Middle frontal gyrus (tissue), 1 donor: Measurements from ENCODE around the gene TMEM135.
"Not testable (repeated sequence)": the region's sequence is repeated elsewhere in the genome, so short reads cannot be mapped to it uniquely, and the experiment has no call there.

ENCODE experiments used
- DNase-seq: peaks from one replicate; pipeline ENCODE4 v3.0.0-alpha.2; 2015; ENCODE audit warnings: low spot score; ENCODE audit errors: extremely low spot score

Gene TMEM135

GRCh38 chr11:87139475-87139874, 101.7 kb downstream of the TMEM135 start:
- DNase-seq, result no peak

- no peak for DNase-seq
These were observed 103.6 kb downstream of the TMEM135 start for GRCh38 chr11:87141322-87141721.

GRCh38 chr11:87141980-87142514, 104.3 kb downstream of the TMEM135 start:
- no peak for DNase-seq

DNA sequence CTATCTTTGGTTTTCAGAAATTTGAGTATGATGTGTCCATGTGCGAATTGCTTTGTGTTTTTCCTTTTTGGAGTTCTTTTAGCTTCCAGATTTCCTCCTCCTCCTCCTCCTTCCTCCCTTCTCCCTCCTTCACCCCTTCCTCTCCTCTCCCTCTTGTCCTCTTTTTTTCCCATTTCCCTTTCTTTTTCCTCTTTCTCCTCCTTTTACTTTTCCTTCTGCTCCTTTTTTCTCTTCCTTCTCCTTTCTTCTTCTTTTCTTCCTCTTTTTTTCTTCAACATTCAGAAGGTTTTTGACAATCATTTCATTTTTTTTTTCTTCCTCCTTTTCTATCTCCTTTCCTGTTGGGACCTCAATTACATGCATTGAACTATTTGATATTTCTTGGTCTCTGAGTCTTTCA, 104.9 kb downstream of the TMEM135 start:
- DNase-seq, result no peak

DNA sequence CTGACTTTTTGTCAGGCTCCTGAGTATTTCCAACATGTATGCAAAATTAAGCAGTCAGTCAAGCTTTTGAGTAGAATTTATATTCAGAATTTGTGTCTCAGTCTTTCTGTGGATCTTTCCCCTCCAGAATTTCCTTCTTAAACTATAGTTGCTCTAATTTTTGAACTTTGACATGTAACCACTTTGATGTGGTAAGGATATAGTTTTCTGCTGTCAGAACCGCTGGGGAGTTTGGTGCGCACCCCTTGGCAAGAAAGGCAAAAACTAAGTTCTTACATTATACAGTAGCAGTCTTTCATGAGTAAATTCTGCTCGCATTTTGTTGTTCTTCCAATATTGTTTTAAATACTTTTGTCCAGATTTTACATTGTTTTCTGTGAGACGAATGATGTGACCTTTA, 105.9 kb downstream of the TMEM135 start:
- DNase-seq, result no peak

GRCh38 chr11:87144252-87144651, 106.5 kb downstream of the TMEM135 start:
- DNase-seq, result no peak

- no peak for DNase-seq
These were observed 111.0 kb downstream of the TMEM135 start for GRCh38 chr11:87148749-87149148.

GRCh38 chr11:87149782-87150181, 112.0 kb downstream of the TMEM135 start:
- not testable (repeated sequence) for DNase-seq

GRCh38 chr11:87150936-87151335, 113.2 kb downstream of the TMEM135 start:
- no peak for DNase-seq

DNA sequence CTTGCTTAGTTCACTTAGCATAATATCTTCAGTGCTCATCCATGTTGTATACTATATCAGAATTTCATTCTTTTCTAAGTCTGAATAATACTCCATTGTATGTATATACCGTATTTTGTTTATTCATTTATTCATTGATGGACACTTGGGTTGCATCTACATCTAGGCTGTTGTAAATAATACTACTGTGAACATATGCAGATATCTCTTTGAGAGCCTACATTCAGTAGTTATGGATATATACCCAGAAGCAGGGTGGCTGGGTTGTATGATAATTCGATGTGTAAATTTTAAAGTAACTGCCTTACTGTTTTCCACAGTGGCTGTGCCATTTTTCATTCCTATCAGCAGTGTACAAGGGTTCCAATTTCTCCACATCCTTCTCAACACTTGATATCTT, 116.5 kb downstream of the TMEM135 start:
- no peak for DNase-seq

GRCh38 chr11:87156970-87157369, 119.2 kb downstream of the TMEM135 start:
- no peak for DNase-seq

DNA sequence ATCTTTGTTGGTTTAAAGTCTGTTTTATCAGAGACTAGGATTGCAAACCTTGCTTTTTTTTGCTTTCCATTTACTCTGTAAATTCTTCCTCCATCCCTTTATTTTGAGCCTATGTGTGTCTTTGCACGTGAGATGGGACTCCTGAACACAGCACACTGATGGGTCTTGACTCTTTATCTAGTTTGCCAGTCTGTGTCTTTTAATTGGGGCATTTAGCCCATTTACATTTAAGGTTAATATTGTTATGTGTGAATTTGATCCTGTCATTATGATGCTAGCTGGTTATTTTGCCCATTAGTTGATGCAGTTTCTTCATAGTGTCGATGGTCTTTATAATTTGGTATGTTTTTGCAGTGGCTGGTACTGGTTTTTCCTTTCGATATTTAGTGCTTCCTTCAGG, 131.3 kb downstream of the TMEM135 start:
- DNase-seq, result not testable (repeated sequence)

- no peak for DNase-seq
These were observed 135.7 kb downstream of the TMEM135 start for GRCh38 chr11:87173185-87174039.

- no peak for DNase-seq
These were observed 137.1 kb downstream of the TMEM135 start for GRCh38 chr11:87174870-87175269.

- DNase-seq, result no peak
These were observed 138.3 kb downstream of the TMEM135 start for GRCh38 chr11:87176044-87176443.

DNA sequence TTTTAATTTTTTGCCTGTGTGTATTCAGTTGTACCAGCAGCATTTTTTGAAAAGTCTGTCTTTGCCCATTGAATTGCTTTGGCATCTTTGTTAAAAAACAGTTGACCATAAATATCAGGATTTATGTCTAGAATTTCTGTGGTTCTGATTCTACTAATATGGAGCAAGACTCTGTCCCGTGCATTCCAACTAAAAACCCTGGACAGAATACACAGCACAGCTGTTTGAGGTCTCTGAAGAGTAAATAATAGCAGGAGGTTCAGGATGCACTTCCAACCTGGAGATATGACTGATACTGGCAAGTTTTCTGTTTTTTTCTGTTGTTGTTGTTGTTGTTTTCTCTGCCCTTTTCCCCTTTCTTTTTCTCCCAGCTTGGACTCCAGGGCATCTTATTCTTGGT, 141.9 kb downstream of the TMEM135 start:
- DNase-seq, result no peak

DNA sequence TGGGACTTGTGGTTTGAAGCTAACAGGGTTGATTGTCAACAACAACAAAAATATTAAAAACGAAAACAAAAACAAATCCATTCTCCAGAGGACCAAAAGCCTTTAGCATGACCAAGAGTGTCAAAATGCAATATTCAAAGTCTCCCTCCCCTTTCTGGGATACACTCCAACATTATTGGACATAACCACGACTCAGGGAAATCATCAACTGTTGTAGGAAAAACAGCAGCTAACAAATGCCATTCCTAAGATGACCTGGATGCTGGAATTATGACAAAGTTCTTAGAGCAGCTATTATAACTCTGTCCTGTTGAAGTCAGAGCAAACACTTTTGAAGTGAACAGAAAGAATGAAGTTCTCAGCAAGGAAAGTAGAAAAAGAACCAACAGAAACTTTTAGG, 143.0 kb downstream of the TMEM135 start:
- no peak for DNase-seq

- no peak for DNase-seq
These were observed 143.4 kb downstream of the TMEM135 start for GRCh38 chr11:87181143-87181542.

- DNase-seq, result no peak
These were observed 147.5 kb downstream of the TMEM135 start for GRCh38 chr11:87185228-87185627.

DNA sequence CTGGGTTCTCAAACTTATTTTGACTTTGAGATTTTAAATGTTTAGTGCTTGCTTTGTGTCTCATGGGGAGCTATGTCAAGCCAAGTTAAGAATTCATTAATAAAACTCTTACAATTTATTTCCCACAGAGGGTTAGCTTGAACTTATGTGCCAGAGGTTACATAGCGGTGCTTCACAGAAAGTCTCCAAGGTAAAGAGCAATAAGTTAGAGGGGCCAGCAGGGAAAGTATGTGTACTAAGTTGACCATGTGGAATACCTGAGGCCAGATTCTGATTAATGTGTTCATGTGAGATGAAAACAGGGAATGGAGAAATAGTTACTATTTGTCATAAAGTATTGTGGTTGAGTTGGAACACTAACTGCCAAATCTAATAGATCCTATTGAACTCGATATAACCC, 149.3 kb downstream of the TMEM135 start:
- no peak for DNase-seq

- DNase-seq, result no peak
These were observed 150.2 kb downstream of the TMEM135 start for GRCh38 chr11:87187930-87188329.

DNA sequence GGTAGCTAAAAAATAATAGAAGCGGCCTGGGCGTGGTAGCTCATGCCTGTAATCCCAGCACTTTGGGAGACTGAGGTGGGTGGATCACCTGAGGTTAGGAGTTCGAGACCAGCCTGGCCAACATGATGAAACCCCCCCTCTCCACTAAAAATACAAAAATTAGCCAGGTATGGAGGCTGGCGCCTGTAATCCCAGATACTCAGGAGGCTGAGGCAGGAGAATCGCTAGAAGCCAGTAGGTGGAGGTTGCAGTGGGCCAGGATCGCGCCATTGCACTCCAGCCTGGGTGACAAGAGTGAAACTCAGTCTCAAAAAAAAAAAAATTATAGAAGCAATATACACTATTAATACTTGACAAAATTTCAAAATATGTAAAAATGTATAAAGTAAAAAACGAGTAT, 150.7 kb downstream of the TMEM135 start:
- not testable (repeated sequence) for DNase-seq

- DNase-seq, result not testable (repeated sequence)
These were observed 151.2 kb downstream of the TMEM135 start for GRCh38 chr11:87188921-87189320.
